DOHH2 (cell line): ENCODE data around the gene PLPP7.

ENCODE experiments used
- H3F3A ChIP-seq: fragments of 200-600 bp; sonication (generic), shearing (Covaris generic); 2 replicates; pipeline ENCODE4 v1.6.0; 2016; ENCODE audit warnings: antibody characterized with exemption, mild to moderate bottlenecking; ENCODE audit not compliant: control insufficient read depth, insufficient read depth
- H3K27ac ChIP-seq: fragments of 200-600 bp; sonication (generic); 2 replicates; pipeline ENCODE4 v1.5.1; 2014; ENCODE audit warnings: low read depth, mild to moderate bottlenecking, low read length, moderate library complexity
- H3K27me3 ChIP-seq: fragments of 200-600 bp; sonication (generic); 2 replicates; pipeline ENCODE4 v1.6.1; 2014; ENCODE audit warnings: mild to moderate bottlenecking, low read length, mixed read lengths; ENCODE audit not compliant: control insufficient read depth
- H3K36me3 ChIP-seq: fragments of 200-600 bp; sonication (generic); 2 replicates; pipeline ENCODE4 v1.6.1; 2014; ENCODE audit warnings: mild to moderate bottlenecking, low read length, moderate library complexity, mixed read lengths; ENCODE audit not compliant: control insufficient read depth
- H3K4me1 ChIP-seq: fragments of 200-600 bp; sonication (generic); 2 replicates; pipeline ENCODE4 v1.6.1; 2014; ENCODE audit warnings: mild to moderate bottlenecking, low read length, mixed read lengths; ENCODE audit not compliant: control insufficient read depth
- H3K4me2 ChIP-seq: fragments of 200-600 bp; sonication (generic); 2 replicates; pipeline ENCODE4 v1.6.0; 2014; ENCODE audit warnings: mild to moderate bottlenecking, low read length, moderate library complexity
- H3K4me3 ChIP-seq: fragments of 200-600 bp; sonication (generic); 2 replicates; pipeline ENCODE4 v1.5.1; 2014; ENCODE audit warnings: mild to moderate bottlenecking, low read length, mixed read lengths
- H3K79me2 ChIP-seq: fragments of 200-600 bp; sonication (generic); 2 replicates; pipeline ENCODE4 v1.6.1; 2014; ENCODE audit warnings: mild to moderate bottlenecking, low read length, mixed read lengths; ENCODE audit not compliant: control insufficient read depth
- H3K9me2 ChIP-seq: fragments of 200-600 bp; sonication (generic); replicated peaks from 2 replicates; pipeline ENCODE4 v1.6.1; 2014; ENCODE audit warnings: mild to moderate bottlenecking, low read length, mixed read lengths; ENCODE audit not compliant: control insufficient read depth
- H3K9me3 ChIP-seq: fragments of 200-600 bp; sonication (generic); 2 replicates; pipeline ENCODE4 v1.6.1; 2014; ENCODE audit warnings: antibody characterized with exemption, low read length, mixed read lengths; ENCODE audit not compliant: control insufficient read depth, insufficient read depth
- H4K20me1 ChIP-seq: fragments of 200-600 bp; sonication (generic); 2 replicates; pipeline ENCODE4 v1.6.0; 2014; ENCODE audit warnings: low read depth, mild to moderate bottlenecking, antibody characterized with exemption, low read length, moderate library complexity; ENCODE audit not compliant: control insufficient read depth, insufficient read depth
- CTCF ChIP-seq: fragments of 200-600 bp; sonication (generic); IDR thresholded peaks from one replicate; pipeline ENCODE4 v1.5.1; 2014; ENCODE audit warnings: antibody characterized with exemption, mild to moderate bottlenecking, low read depth, low read length; ENCODE audit not compliant: poor library complexity, severe bottlenecking
- EZH2phosphoT487 ChIP-seq: fragments of 200-600 bp; sonication (generic); IDR thresholded peaks from 2 replicates; pipeline ENCODE4 v1.6.1; 2017; ENCODE audit warnings: borderline replicate concordance, mild to moderate bottlenecking, antibody characterized with exemption, low read length, moderate library complexity, mixed read lengths

PLPP7 gene

GRCh38 chr9:131296906-131297500 lies 7.5 kb downstream of the PLPP7 start:
- Histone ChIP-seq H3K4me2 (no peak overlapping the region), H4K20me1 (no peaks in the 10 kb centered on the region), H3K9me3 (no peaks in the 10 kb centered on the region), H3F3A (no peaks in the 10 kb centered on the region), H3K79me2 (no peaks in the 10 kb centered on the region), H3K4me1 (0 out of 2 replicates have a peak, but pooled peaks cover 4% of the 10 kb centered on the region), H3K4me3 (no peak overlapping the region), H3K27ac (no peak overlapping the region), H3K27me3 (no peaks in the 10 kb centered on the region), H3K9me2 (no peaks in the 10 kb centered on the region), H3K36me3 (no peaks in the 10 kb centered on the region)
- TF ChIP-seq EZH2phosphoT487 (no peak), CTCF (no peak)

DNA sequence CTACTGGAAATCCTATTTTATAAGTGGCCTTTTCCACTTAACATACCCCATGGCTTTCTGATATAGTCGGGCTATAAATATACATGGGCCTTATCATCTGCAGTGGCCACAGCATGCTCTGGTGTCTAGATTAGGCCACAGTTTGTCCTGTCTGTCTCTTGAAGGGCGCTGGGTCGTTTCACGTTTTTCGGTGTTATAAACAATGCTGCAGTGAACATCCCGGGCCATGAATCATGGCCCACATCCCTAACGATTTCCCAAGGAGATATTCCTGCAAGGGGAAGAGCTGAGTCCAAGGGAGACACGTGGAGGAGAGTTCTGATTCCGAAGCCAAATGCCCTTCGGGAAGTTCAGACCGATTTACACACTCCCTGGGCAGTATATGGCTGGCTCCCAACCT lies 8.4 kb downstream of the PLPP7 start:
- H3K27me3 ChIP-seq, result no peaks in the 10 kb centered on the region
- H3K4me3 ChIP-seq, result no peak overlapping the region
- TF ChIP-seq CTCF (no peak), EZH2phosphoT487 (no peak)
- H3K79me2 ChIP-seq, result no peaks in the 10 kb centered on the region
- H4K20me1 ChIP-seq, result no peaks in the 10 kb centered on the region
- H3K9me2 ChIP-seq, result no peaks in the 10 kb centered on the region
- H3K27ac ChIP-seq, result no peak overlapping the region
- H3F3A ChIP-seq, result no peaks in the 10 kb centered on the region
- H3K4me2 ChIP-seq, result no peak overlapping the region
- no peaks in the 10 kb centered on the region for H3K36me3 ChIP-seq
- no peaks in the 10 kb centered on the region for H3K9me3 ChIP-seq
- H3K4me1 ChIP-seq, result 0 out of 2 replicates have a peak, but pooled peaks cover 4% of the 10 kb centered on the region

GRCh38 chr9:131298341-131298740 lies 8.8 kb downstream of the PLPP7 start:
- H3K4me3 ChIP-seq, result no peak overlapping the region
- no peaks in the 10 kb centered on the region for H3K9me2 ChIP-seq
- H3K79me2 ChIP-seq, result no peaks in the 10 kb centered on the region
- TF ChIP-seq EZH2phosphoT487, result no peak
- no peak for TF ChIP-seq CTCF
- no peaks in the 10 kb centered on the region for H4K20me1 ChIP-seq
- no peaks in the 10 kb centered on the region for H3F3A ChIP-seq
- H3K27ac ChIP-seq, result no peak overlapping the region
- H3K4me1 ChIP-seq, result 0 out of 2 replicates have a peak, but pooled peaks cover 4% of the 10 kb centered on the region
- no peaks in the 10 kb centered on the region for H3K27me3 ChIP-seq
- H3K4me2 ChIP-seq, result no peak overlapping the region
- H3K9me3 ChIP-seq, result no peaks in the 10 kb centered on the region
- no peaks in the 10 kb centered on the region for H3K36me3 ChIP-seq
